Left ventricle myocardium inferior (tissue), 1 donor: ENCODE measurements around the gene EPB41L1. TPM values are rescaled to one million over a fixed set of nuclear protein-coding genes. Genes with fewer than 3 reads are reported as not detected.

Source experiments
- DNase-seq: peaks from one replicate; pipeline ENCODE4 v3.0.0-alpha.2; 2020
- H3K27ac ChIP-seq: fragments of 200-600 bp; replicated peaks from 2 replicates; pipeline ENCODE4 v1.8.0; 2021
- H3K27me3 ChIP-seq: fragments of 200-600 bp; 2 replicates; pipeline ENCODE4 v1.8.0; 2021; ENCODE audit warnings: low read depth
- H3K36me3 ChIP-seq: fragments of 200-600 bp; 2 replicates; pipeline ENCODE4 v1.8.0; 2021
- H3K4me1 ChIP-seq: fragments of 200-600 bp; 2 replicates; pipeline ENCODE4 v1.8.0; 2021
- H3K4me3 ChIP-seq: fragments of 200-600 bp; 2 replicates; pipeline ENCODE4 v1.8.0; 2021; ENCODE audit warnings: mild to moderate bottlenecking, moderate library complexity
- H3K9me3 ChIP-seq: fragments of 200-600 bp; replicated peaks from 2 replicates; pipeline ENCODE4 v1.8.0; 2021
- CTCF ChIP-seq: fragments of 200-600 bp; IDR thresholded peaks from 2 replicates; pipeline ENCODE4 v1.8.0; 2021; ENCODE audit warnings: antibody characterized with exemption, mild to moderate bottlenecking, borderline replicate concordance
- intact Hi-C: fragments of 100-400 bp; cut with micrococcal nuclease; formaldehyde crosslinking; loops from one replicate; pipeline ENCODE4 v1.11.0; 2022
- total RNA-seq: library from RNA; stranded (reverse); fragmentation: NEBNext Ultra II Directional; extraction: Animal tissue kit (Norgen Biotek cat#: 25700); gene quantifications from one replicate; pipeline ENCODE4 v1.2.1, GENCODE V29; 2021
- donor health status: DM: no; HTN: yes; CAD: no; lungs with severe emphysema.

Gene EPB41L1
- total RNA-seq, 1 donor from 2014 or later: 14.6 TPM

- TF ChIP-seq CTCF: no peak
- Histone ChIP-seq H3K9me3 (no peaks in the 10 kb centered on the region), H3K4me3 (no peak overlapping the region), H3K4me1 (no peaks in the 10 kb centered on the region), H3K36me3 (peaks cover 13% of the 10 kb centered on the region), H3K27ac (no peak overlapping the region), H3K27me3 (no peaks in the 10 kb centered on the region)
- no peak for DNase-seq
- intact Hi-C loops: no loop called here
Observed at GRCh38 chr20:36210436-36211021, 56.0 kb downstream of the EPB41L1 start.

GRCh38 chr20:36213362-36213761 lies 58.8 kb downstream of the EPB41L1 start:
- no peak for TF ChIP-seq CTCF
- Histone ChIP-seq H3K36me3 (peaks cover 13% of the 10 kb centered on the region), H3K4me1 (no peaks in the 10 kb centered on the region), H3K4me3 (no peak overlapping the region), H3K9me3 (no peaks in the 10 kb centered on the region), H3K27me3 (no peaks in the 10 kb centered on the region), H3K27ac (no peak overlapping the region)
- intact Hi-C loops: no loop called here
- no peak for DNase-seq

GRCh38 chr20:36214684-36215256 lies 60.2 kb downstream of the EPB41L1 start:
- Histone ChIP-seq H3K27me3 (no peaks in the 10 kb centered on the region), H3K9me3 (no peaks in the 10 kb centered on the region), H3K4me1 (no peaks in the 10 kb centered on the region), H3K27ac (no peak overlapping the region), H3K36me3 (peaks cover 13% of the 10 kb centered on the region), H3K4me3 (no peak overlapping the region)
- TF ChIP-seq CTCF: peak; percentile 68
- DNase-seq: no peak
- intact Hi-C loops: no loop called here

- no peaks in the 10 kb centered on the region for H3K4me1 ChIP-seq
- peaks cover 13% of the 10 kb centered on the region for H3K36me3 ChIP-seq
- intact Hi-C loops: no loop called here
- no peak for TF ChIP-seq CTCF
- H3K27ac ChIP-seq: no peak overlapping the region
- no peaks in the 10 kb centered on the region for H3K9me3 ChIP-seq
- DNase-seq: no peak
- no peaks in the 10 kb centered on the region for H3K27me3 ChIP-seq
- no peak overlapping the region for H3K4me3 ChIP-seq
Observed at GRCh38 chr20:36215778-36216177, 61.2 kb downstream of the EPB41L1 start.

GRCh38 chr20:36216314-36217025 lies 61.9 kb downstream of the EPB41L1 start:
- peaks cover 13% of the 10 kb centered on the region for H3K36me3 ChIP-seq
- no peaks in the 10 kb centered on the region for H3K9me3 ChIP-seq
- intact Hi-C loops: no loop called here
- TF ChIP-seq CTCF: no peak
- no peaks in the 10 kb centered on the region for H3K27me3 ChIP-seq
- H3K27ac ChIP-seq: no peak overlapping the region
- no peak for DNase-seq
- no peak overlapping the region for H3K4me3 ChIP-seq
- no peaks in the 10 kb centered on the region for H3K4me1 ChIP-seq
